K562 (cell line): Measurements from ENCODE around the gene CHAT.

Experiments
- BCLAF1 ChIP-seq, 2 experiments: fragments of 450-650 bp in 1 of 2; IDR thresholded peaks; 2 replicates each; pipeline ENCODE4 v1.6.1; 2011 to 2017; ENCODE audit warnings: low read depth in 2 of 2, antibody characterized with exemption in 1 of 2, borderline replicate concordance in 1 of 2, low read length in 1 of 2, mild to moderate bottlenecking in 1 of 2, mixed read lengths in 1 of 2; ENCODE audit not compliant: control insufficient read depth in 1 of 2
- CREB3 ChIP-seq: fragments of 450-650 bp; conservative IDR thresholded peaks from 2 replicates; pipeline ENCODE4 v1.6.1; 2016; ENCODE audit warnings: missing genetic modification characterization, low read depth, mild to moderate bottlenecking, missing compliant biosample characterization, moderate library complexity
- CTCF ChIP-seq, 3 experiments: IDR thresholded peaks in 2 of 3; conservative IDR thresholded peaks in 1 of 3; 2 replicates each; pipeline ENCODE4 v1.5.1; 2011 to 2012; ENCODE audit warnings: low read length in 3 of 3, mild to moderate bottlenecking in 3 of 3, control low read depth in 2 of 3, improper control_type of control experiment in 1 of 3, inconsistent platforms in 1 of 3, low read depth in 1 of 3, mixed read lengths in 1 of 3, moderate library complexity in 1 of 3; ENCODE audit not compliant: insufficient read depth in 2 of 3
- FOXP1 ChIP-seq: sonication (generic); formaldehyde crosslinking; IDR thresholded peaks from 2 replicates; pipeline ENCODE4 v1.8.0; 2022; ENCODE audit warnings: mild to moderate bottlenecking, missing genetic modification reagents
- NFATC3 ChIP-seq: fragments of 450-650 bp; IDR thresholded peaks from 2 replicates; pipeline ENCODE4 v1.6.1; 2017; ENCODE audit warnings: mild to moderate bottlenecking
- NRF1 ChIP-seq, 2 experiments: fragments of 450-650 bp; IDR thresholded peaks in 1 of 2; conservative IDR thresholded peaks in 1 of 2; 2 replicates each; pipeline ENCODE4 v1.6.1; 2014; ENCODE audit warnings: mild to moderate bottlenecking in 2 of 2
- RBM34 ChIP-seq: fragments of 200-400 bp; formaldehyde crosslinking; IDR thresholded peaks from 2 replicates; pipeline ENCODE4 v1.6.1; 2018; ENCODE audit warnings: low read length, borderline replicate concordance; ENCODE audit not compliant: insufficient read depth
- REST ChIP-seq, 2 experiments: fragments of 450-650 bp; formaldehyde crosslinking in 1 of 2; IDR thresholded peaks; 2 replicates each; pipeline versions ENCODE4 v1.4.0 to v1.6.1; 2014 to 2020; ENCODE audit warnings: mild to moderate bottlenecking in 2 of 2, borderline replicate concordance in 1 of 2, low read depth in 1 of 2
- SNIP1 ChIP-seq: fragments of 450-650 bp; IDR thresholded peaks from 2 replicates; pipeline ENCODE4 v1.7.1; 2017; ENCODE audit warnings: low read depth, mild to moderate bottlenecking
- U2AF2 ChIP-seq: fragments of 200-400 bp; formaldehyde crosslinking; optimal IDR thresholded peaks from 2 replicates; pipeline ENCODE3; 2017; ENCODE audit warnings: low read depth, mild to moderate bottlenecking, low read length
- ZFX ChIP-seq: sonication (generic); formaldehyde crosslinking; IDR thresholded peaks from 2 replicates; pipeline ENCODE4 v1.8.0; 2022; ENCODE audit warnings: mild to moderate bottlenecking, missing genetic modification reagents, moderate library complexity
- ZNF232 ChIP-seq: sonication (generic); formaldehyde crosslinking; IDR thresholded peaks from 2 replicates; pipeline ENCODE4 v1.8.0; 2022; ENCODE audit warnings: mild to moderate bottlenecking, missing genetic modification reagents
- ZNF263 ChIP-seq: sonication (generic); formaldehyde crosslinking; IDR thresholded peaks from 2 replicates; pipeline ENCODE4 v1.8.0; 2022; ENCODE audit warnings: mild to moderate bottlenecking, missing genetic modification reagents, borderline replicate concordance
- TF ChIP-seq, protein P1 (sequence below): sonication (generic); formaldehyde crosslinking; IDR thresholded peaks from 2 replicates; pipeline ENCODE4 v1.8.1; 2023; ENCODE audit warnings: mild to moderate bottlenecking, missing genetic modification reagents, moderate library complexity

DNA sequence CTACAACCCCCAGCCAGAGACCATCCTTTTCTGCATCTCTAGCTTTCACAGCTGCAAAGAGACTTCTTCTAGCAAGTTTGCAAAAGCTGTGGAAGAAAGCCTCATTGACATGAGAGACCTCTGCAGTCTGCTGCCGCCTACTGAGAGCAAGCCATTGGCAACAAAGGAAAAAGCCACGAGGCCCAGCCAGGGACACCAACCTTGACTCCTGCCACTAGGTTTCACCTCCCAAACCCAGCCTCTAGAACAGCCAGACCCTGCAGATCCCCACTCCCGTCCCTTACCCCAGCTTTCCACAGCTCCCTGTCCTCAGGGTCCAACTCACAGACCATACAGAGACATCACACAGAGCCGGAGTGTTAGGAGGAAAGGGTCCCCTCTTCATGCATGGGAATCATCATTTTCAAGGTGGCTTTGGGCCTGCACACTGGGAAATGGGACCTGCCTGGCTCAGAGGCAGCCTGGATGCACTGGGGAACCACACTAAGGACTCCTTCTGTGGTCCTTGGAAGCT, 51.1 kb downstream of the CHAT start:
- TF ChIP-seq ZFX (CRISPR knock-in tag) (no peak), BCLAF1 (IDR thresholded peaks at IDR 0.05; ENCODE audit: borderline replicate concordance in 1 of 2, control insufficient read depth in 1 of 2, low read depth in 2 of 2, low read length in 1 of 2) (no peak), RBM34 (no peak), CREB3 (no peak), CTCF (IDR thresholded peaks at IDR 0.05 in 2 of 3, conservative IDR thresholded peaks at IDR 0.05 in 1 of 3; ENCODE audit: insufficient read depth in 2 of 3, low read depth in 1 of 3, low read length in 3 of 3) (no peak), ZNF232 (no peak), NFATC3 (no peak), REST (IDR thresholded peaks at IDR 0.05; ENCODE audit: borderline replicate concordance) (no peak), REST (CRISPR knock-in tag; IDR thresholded peaks at IDR 0.05; ENCODE audit: low read depth) (no peak), NRF1 (conservative IDR thresholded peaks at IDR 0.05 in 1 of 2, IDR thresholded peaks at IDR 0.05 in 1 of 2) (no peak), FOXP1 (no peak), U2AF2 (no peak), SNIP1 (no peak), ZNF263 (CRISPR knock-in tag) (no peak)
- TF ChIP-seq, protein P1, sequence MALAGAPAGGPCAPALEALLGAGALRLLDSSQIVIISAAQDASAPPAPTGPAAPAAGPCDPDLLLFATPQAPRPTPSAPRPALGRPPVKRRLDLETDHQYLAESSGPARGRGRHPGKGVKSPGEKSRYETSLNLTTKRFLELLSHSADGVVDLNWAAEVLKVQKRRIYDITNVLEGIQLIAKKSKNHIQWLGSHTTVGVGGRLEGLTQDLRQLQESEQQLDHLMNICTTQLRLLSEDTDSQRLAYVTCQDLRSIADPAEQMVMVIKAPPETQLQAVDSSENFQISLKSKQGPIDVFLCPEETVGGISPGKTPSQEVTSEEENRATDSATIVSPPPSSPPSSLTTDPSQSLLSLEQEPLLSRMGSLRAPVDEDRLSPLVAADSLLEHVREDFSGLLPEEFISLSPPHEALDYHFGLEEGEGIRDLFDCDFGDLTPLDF (CRISPR knock-in tag): no peak
